ENCODE data around the gene SHOC2.
"Not testable (repeated sequence)": the region's sequence is repeated elsewhere in the genome, so short reads cannot be mapped to it uniquely, and the experiment has no call there.

Gene SHOC2

GRCh38 chr10:110915035-110915434 lies 4.4 kb upstream of the SHOC2 start:
- DNase-seq (ENCODE audit: low read depth) = no peak
- H3K4me3 ChIP-seq (ENCODE audit: control insufficient read depth, low read depth, low read length) = no peak overlapping the region
- no peak for TF ChIP-seq CTCF (IDR thresholded peaks at IDR 0.05; ENCODE audit: control insufficient read depth, insufficient read depth, low read depth, low read length, missing control alignments)

- DNase-seq (ENCODE audit: low read depth); H3K4me3 ChIP-seq (ENCODE audit: control insufficient read depth, low read depth, low read length): not testable (repeated sequence)
Observed at GRCh38 chr10:110915600-110915999, 3.8 kb upstream of the SHOC2 start.

DNA sequence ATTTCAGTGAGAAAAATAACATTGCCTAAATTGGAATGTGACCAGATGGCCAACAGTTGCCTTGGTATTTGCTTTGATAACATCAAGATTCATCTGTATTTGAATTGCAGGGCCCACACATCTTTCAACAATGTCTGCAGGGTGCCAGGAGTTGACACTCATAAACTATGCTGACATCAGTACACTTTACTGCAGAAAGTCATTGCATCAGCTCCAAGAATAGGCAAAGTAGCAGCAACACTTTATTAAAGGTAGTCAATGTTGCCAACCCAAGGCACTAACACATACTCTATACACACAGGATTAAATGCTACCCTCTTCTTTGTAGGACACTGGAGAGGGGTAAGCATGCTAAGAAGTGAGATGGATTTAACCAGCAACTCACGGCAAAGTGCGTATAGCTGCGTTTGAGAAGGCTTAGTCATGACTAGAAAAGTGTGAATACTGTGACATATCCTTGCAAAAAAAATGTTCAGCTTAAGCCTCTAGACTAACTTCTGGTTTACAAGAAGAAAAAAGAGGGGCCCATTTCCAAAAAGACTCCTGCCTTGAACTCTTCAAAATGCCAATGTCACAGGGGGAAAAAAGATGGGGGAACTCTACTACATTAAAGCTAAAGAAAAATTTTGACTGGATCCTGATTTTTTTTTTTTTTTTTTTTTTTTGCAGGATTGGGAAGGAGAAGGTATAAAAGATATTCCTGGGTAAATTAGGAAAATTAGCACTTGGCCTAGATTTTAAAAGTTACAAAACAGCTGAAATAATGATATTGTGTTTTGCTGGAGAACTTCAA lies 2.7 kb upstream of the SHOC2 start:
- no peak for TF ChIP-seq CTCF (IDR thresholded peaks at IDR 0.05; ENCODE audit: control insufficient read depth, insufficient read depth, low read depth, low read length, missing control alignments)
- H3K4me3 ChIP-seq (ENCODE audit: control insufficient read depth, low read depth, low read length) = no peak overlapping the region

DNA sequence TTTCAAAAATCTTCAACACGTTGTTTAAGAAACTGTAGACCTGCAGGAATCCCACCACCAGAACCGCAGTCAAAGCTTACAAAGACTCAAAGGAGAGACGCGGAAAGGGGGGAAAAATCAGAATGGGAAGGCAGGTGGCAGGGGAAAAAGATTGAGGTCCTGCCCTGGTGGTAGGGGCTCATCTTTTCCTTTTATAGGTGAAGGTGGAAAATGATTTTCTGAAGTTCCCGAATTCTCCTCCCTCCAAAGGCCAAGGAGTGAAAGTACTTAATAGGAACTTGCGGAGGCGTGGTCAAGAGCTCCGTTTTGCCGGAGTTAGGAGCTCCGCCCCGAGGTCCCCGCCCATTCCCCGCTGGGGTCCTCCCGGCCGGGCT lies 1.1 kb upstream of the SHOC2 start:
- no peak for TF ChIP-seq CTCF (IDR thresholded peaks at IDR 0.05; ENCODE audit: control insufficient read depth, insufficient read depth, low read depth, low read length, missing control alignments)
- peak overlapping the region; percentile 77 for H3K4me3 ChIP-seq (ENCODE audit: control insufficient read depth, low read depth, low read length)
- DNase-seq (ENCODE audit: low read depth) = peak; percentile 78

More for the DNA sequence above, 2.7 kb upstream of the SHOC2 start:
- peak; percentile 94 for DNase-seq (ENCODE audit: low read depth)

- peak within 1 kb of the TSS; percentile 92 for H3K4me3 ChIP-seq (ENCODE audit: control insufficient read depth, low read depth, low read length)
- TF ChIP-seq CTCF (IDR thresholded peaks at IDR 0.05; ENCODE audit: control insufficient read depth, insufficient read depth, low read depth, low read length, missing control alignments) = no peak
- DNase-seq (ENCODE audit: low read depth) = peak; percentile 100
Observed at GRCh38 chr10:110918643-110919348, 608 bp upstream of the SHOC2 start, which contains the start of gene BBIP1. Gene BBIP1 (minus strand): TSS chr10:110919180. CDS start chr10:110918157, 1,023 bp downstream.

GRCh38 chr10:110919971-110920881 lies 822 bp downstream of the SHOC2 start:
- DNase-seq (ENCODE audit: low read depth) = no peak
- H3K4me3 ChIP-seq (ENCODE audit: control insufficient read depth, low read depth, low read length) = peak overlapping the region; percentile 92
- TF ChIP-seq CTCF (IDR thresholded peaks at IDR 0.05; ENCODE audit: control insufficient read depth, insufficient read depth, low read depth, low read length, missing control alignments) = no peak

All from AG09309 (cell line).